HG02943 (cell line): Measurements from ENCODE around the gene ERP44.
"Not testable (repeated sequence)": the region's sequence is repeated elsewhere in the genome, so short reads cannot be mapped to it uniquely, and the experiment has no call there.

ENCODE experiments used
- ATAC-seq: cut with Tn5 transposase; IDR thresholded peaks from one replicate; pipeline ENCODE4 v1.9.1; 2021; ENCODE audit warnings: mild to moderate bottlenecking, low read depth, moderate library complexity; ENCODE audit not compliant: unreplicated experiment

Gene ERP44

DNA sequence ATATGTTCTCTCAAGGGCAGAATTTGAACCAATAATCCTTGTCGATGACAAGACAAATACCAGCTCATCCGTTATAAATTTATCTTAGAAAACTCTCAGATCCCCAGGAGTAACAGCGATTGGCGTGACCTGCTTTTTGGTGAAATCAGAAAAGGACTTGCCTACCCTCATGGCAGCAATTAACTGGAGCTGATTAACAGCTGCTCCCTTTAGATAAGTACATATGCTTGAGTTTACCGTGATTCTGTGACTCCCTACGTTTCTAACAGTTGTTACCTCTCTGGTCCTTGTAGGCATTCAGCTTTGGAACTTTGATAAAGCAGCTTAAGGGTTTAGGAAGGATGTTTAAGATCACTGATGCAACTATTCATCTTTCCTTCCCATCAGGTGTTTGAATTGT, 2.8 kb upstream of the ERP44 start:
- ATAC-seq = no peak

DNA sequence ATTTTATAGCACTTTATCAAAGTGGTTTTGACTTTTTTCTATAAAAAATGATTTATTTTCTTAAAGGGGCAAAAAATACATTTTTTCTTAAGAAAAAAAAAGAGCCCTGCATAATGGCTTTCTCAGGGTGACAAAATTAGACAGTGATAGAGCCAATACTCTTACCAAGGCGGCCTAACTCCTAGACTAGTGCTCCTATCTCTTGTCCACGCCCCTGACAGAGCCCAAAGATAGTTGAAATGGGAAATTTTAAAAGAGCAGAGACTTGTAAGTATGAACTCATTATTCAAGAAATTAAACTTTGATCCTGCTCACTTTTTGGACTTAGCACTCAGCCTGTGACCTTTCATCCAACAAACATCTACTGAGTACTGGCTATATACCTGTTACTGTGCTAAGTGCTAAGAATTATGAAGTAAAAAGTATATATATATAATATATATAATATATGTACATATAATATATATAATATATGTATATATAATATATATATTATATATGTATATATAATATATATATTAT, 1.4 kb upstream of the ERP44 start:
- ATAC-seq = no peak

DNA sequence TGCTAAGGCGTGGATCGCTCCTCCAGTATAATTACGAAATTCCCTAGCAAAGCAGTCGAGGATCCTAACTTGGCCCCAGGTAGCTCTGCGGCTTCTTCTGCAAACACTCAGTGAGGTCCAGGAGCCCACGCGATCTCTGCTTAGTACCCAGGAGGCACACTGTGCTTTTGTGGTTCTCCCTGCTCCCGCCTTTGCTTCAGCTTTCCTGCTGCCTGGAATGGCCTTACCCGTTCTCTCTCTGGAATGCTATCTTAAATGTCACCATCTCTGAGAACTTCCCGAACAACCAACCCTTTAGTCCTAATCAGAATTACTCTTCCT, 882 bp upstream of the ERP44 start:
- ATAC-seq = no peak

DNA sequence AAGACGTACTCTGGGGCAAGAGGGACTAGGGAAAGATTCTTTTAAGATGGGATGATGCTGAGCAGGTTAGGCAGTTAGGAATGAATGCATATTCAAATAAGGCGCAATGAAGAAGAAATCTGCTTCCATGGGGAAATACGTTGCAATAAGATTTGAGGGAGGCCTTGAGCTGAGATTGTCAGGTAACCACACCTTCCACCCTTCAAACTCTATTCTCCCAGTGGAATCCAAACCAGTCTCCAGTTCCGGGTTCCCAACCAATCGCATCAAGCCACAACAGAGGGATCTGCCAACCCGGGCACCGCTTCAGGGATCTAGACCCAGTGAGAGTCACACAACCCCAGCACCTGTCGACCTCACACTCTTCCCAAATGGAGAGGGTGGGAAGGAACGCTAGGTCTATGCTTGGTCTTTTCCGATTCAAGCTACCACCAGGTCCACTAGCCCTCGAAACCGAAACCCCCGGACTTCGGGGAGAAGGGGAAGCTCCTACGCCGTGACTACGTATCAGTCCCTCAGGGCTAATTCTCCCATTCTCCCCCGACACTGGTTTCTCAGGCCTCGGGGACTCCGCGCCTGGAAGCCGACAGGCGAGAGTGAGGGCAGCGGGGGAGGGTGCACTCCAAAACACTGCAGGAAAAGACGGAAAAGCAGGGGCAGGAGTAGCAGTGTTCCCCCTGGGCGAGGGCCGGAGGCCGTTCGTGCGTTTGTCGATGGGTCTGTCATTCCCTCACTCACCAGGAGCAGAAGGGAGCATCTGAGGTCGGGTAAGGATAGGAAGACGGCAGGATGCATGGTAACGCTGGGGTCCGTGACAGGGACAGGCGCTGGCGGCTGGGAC, 534 bp downstream of the ERP44 start:
- ATAC-seq = peak; percentile 7

DNA sequence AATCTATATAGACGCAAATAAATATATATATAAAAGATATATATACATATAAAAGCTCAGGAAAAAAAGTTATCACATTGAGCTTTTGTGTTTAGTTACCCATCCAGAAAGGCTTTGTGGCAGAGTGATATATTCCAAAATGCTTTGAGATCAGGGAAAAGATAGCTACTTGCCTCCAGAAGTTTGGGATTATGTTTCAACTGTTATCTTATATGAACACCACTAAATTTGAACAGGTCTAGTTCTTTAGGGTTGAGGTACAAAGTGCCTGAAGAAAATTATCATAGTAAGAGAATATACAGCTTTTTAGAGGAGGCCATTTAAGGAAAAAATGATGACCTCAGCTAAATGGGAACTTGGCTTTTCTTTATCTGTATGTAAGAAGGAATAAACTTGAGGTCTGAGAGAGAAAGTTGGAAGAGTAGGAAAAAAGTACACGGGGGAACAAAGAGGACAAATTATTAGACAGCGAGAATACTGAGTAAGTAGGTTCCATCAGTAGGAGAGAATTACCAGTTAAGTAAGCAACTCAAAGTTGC, 2.4 kb downstream of the ERP44 start:
- no peak for ATAC-seq

DNA sequence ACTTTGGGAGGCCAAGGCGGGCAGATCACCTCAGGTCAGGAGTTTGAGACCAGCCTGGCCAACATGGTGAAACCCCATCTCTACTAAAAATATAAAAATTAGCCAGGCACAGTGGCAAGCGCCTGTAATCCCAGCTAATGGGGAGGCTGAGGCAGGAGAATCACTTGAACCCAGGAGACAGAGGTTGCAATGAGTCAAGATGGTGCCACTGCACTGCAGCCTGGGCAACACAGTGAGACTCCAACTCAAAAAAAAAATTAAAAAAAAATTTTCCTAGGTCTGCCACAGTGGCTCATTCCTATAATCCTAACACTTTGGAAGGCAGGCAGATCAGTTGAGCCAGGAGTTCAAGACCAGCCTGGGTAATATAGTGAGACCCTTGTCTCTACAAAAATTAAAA, 4.4 kb downstream of the ERP44 start:
- ATAC-seq = not testable (repeated sequence)

DNA sequence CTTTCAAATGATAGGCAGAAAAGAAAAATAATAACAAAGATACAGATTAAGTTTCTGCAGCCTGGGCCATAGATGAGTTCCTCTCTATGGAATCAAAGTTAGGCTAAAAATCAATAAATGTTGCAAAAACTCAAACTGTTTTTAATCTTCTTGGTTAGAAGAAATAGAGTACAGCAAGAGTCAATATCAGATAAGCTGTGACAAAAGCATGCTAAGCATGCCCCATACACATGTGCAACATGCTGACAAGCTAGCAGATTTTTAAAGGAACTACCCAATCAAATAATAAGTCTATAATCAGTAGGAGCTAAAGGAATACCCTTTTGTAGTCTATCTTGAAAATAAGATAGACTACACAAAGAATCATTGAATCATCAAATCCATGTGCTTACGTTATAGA, 6.7 kb downstream of the ERP44 start:
- ATAC-seq = no peak

DNA sequence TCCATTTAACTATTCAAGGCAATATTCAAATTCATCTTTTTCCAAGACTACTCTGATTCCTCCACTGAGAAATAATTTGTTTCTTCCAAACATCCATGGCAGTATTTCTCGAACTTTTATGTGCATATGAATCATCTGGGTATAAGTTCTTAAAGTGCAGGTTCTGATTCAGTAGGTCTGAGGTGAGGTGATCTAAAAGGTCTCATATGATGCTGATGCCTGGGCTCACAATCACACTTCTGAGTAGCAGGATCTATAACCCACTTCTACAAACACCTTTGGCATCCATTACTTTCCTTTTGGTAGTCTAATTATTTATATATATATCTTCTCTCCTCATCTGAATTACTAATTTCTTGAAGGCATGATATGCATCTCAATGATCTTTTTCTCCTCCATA, 7.2 kb downstream of the ERP44 start:
- ATAC-seq = no peak

DNA sequence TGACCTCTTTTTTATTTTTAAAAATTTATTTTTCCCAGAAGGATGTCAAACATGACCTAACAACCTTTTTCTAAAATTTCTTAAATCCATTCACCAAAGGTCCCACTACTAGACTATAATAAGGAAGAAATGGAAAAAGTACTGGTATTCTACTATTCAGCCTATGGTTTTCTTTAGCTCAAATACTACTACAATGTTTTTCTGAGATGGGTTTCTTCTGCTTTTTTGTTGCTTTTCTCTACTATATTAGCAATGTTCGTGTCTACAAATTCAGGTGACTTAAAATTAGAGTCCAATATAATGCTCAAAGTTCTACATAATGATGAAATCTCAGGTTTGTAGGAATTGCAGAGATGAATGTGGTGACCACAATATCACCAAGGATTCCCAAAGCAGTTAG, 7.9 kb downstream of the ERP44 start:
- ATAC-seq = no peak

DNA sequence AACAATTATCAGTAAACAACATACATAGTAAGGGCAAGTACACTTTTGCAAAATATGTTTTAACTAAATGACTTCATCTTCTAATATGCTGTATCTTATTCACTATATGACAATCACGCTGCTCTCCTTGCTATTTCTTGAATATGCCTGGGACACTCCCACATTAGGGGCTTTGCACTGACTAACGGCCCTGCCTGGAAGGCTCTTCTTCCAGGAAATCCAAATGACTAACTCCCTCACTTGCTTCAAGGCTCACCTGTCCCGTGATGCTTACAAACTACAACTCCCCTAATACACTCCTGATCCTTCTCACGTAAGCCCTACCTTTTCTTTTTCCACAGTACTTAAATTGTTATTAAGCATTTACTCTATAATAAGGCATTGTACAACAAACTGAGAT, 10.6 kb downstream of the ERP44 start:
- ATAC-seq = no peak

DNA sequence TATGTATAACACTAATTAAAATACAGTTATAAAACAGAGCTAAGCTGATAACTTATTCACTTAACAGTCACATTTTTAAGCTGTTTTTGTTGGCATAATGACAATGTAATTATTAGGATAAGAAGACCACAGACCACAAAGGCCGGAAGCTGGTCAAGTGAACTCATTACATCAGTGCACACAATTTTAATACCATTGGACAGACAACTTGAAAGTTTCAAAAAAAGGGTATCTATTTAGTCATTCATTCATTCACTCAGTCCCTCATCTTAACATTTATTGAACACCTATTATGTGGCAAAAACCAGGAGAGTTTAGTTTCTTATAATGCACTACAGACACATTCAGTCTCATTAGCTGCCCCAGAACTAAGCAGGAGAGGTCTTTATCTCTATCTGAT, 11.6 kb downstream of the ERP44 start:
- ATAC-seq = no peak

DNA sequence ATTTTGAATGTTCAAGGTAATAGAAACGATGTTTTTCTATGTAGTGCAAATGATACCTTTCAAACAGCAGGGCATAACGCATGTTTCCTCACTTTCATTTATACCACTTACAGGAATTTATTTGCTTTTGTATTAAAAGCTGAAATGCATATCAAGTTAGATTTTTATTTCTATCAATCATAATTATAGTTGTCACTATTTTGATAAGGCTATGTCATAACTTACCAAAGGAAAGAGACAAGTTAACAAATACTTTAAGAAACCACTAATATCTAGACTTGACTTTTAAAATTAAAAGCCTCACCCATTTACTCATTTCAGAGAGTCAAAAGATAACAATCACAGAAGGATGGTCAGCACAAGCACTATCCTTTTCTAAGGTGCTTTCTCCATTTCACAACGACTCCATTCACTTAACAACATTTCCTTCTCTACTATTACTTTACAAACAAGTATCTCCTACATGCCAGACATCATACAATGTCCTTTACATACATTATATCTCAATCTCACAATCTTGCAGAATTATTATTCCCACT, 12.6 kb downstream of the ERP44 start:
- ATAC-seq = no peak

DNA sequence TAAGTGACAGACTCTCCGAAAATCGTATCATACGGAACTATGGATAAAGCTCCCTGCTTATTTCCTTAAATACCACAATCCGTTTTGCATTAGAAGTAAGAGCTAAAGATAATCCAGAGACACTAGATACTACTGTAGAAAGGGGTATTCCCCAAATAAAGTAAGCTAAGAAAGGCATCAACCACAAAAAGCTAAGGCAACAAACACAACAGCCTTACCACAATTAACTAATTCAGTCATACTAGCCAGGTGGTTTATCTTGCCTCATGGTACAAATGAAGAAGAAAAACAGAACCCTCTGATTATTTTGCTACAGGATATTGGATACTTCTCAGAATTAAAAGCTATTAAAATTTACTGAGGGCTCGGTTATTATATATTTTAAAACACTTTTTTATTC, 14.1 kb downstream of the ERP44 start:
- peak; percentile 71 for ATAC-seq

DNA sequence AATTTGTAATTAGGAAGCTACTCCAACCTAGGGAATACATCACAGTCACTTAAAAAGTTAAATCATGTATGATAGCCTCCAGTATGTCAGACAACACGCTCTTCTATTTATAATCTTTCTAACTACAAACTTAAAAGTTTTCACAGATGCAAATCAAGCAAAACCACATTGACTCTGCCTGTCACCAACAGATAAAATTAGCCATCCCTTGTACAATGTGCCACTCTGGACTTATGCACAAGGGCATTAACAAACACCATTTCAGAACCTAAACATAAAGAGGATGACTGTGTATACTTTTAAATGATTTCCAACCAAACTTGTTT, 14.7 kb downstream of the ERP44 start:
- ATAC-seq = peak; percentile 53

DNA sequence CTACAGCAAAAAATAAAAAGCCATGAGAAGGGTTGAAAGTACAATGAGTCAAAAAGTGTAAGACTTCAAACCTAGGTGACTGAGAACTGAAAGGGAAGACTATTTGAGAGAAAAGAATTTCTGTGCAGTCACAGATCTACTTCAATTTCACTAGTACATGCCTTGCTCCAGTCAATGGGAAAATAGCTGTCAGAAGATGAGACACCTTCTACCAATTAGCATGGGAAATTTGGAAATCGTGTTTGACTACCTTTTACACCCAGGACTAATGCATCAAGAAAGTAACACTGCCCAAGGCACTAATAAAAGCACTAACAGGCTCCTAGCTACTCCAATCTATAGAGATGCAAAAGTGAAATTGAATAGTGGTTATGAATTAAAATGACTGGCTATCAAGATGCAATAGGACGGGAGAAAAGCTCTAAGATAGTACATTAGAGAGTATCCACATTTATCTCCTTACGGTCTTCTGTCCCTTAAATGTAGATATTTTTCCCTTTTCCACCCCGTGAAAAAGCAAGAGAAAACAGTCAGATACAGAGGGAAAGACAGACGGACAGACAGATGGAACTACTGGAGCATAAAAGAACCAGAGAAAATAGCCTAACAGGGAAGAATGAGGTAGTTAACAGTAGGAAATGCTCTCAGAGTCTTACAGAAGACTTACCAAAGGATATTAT, 15.2 kb downstream of the ERP44 start:
- peak; percentile 39 for ATAC-seq

DNA sequence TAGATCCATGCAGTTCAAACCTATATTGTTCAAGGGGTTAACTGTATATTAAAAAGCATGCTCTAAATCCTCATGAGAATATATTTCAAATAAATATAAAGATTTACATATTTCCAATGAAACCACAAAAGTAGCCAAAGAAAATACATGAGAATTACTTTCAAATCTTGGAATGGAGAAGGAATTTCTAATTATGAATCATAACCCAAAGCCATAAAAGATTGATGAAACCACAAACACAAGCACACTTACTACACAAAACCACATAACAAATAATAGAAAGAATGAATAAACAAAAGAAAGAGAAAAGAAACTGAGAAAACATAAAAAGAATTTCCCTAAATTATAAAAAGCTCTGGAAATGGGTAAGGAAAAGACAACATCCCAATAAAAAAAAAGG, 16.0 kb downstream of the ERP44 start:
- ATAC-seq = no peak

DNA sequence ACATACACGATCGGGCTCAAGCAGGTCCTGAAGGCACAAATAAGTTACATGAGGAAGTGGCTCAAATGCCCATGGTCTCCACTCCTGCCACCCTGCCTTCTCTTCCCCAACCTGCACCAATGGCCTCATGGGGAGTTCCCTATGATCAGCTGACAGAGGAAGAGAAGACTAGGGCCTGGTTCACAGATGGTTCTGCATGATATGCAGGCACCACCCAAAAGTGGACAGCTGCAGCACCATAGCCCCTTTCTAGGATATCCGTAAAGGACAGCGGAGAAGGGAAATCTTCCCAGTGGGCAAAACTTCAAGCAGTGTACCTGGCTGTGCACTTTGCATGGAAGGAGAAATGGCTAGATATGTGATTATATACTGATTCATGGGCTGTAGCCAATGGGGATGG, 22.5 kb downstream of the ERP44 start:
- not testable (repeated sequence) for ATAC-seq

DNA sequence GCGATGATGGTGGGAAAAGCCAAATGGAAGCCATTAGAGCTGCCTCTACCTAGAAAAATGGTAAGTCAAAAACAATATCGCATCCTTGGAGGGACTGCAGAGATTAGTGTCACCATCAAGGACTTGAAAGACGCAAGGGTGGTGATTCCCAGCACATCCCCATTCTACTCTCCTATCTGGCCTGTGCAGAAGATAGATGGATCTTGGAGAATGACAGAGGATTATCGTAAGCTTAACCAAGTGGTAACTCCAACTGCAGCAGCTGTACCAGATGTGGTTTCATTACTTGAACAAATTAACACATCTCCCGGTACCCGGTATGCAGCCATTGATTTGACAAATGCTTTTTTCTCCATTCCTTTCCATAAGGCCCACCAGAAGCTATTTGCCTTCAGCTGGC, 23.8 kb downstream of the ERP44 start:
- ATAC-seq = no peak

DNA sequence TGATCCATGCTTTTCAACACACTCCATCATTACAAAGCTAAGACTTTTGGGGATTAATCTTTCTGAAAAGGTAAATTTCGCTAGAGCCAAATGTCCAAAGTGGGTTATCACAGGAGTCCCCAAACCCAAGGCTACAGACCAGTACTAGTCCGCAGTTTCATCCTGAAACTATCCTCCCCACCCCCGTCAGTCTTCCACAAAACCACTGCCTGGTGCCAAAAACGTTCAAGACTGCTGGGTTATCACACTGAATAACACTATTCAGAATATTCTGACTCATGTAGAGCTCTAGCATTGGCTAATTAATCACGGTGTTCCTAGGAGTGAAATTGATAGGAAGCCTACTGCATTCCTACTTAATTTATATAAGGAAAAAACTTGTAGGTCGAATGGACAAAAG, 24.7 kb downstream of the ERP44 start:
- no peak for ATAC-seq

DNA sequence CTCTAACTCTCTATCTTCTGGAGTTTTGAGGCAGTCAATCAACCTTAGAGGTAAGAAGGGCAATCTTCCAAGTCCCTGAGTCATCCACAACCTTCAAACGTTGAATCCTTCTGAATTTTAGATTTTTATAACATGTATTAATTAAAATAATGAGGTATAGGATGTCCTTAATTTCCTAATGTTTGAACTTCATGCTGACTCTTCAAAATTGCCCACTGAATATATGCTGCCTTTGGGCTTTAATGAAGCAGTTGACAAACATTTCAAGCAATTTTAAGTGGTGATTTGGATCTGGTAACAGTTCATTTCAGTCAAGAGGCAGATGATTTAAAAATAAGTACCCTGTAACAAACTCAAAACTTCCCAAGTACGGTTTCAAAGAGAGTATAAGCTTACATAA, 26.0 kb downstream of the ERP44 start:
- ATAC-seq = no peak

DNA sequence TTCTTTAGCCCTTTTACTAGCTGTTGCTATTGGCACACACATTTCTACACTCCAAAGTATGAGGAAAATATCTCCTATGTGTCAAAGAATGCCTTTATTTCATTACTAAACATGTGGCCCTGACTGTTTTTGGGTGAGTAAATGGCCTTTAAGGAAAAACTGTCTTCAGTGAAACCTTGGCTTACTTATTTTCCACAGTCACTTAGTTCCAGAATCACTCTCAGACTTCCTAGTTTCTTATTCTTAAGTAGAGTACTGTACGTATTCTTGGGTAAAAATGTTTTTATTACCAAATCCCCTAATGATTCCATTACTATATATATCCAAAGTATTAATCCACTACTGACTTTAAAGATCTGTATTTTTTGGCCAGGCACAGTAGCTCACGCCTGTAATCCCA, 27.5 kb downstream of the ERP44 start:
- ATAC-seq = no peak
